GM12878 (cell line): Measurements from ENCODE around the gene CRKL. TPM values are rescaled to one million over a fixed set of nuclear protein-coding genes. Genes with fewer than 3 reads are reported as not detected.

Experiments
- ATAC-seq: fragments of 200-7000 bp; cut with Tn5 transposase; 3 replicates; pipeline ENCODE4 v1.9.1; 2020; ENCODE audit warnings: mild to moderate bottlenecking, moderate library complexity
- BruUV-seq: library from RNA; stranded (reverse); fragments of 400-500 nt; replicated peaks from 2 replicates; lab custom pipeline; 2021; lab: Mats Ljungman, UMichigan
- CTCF ChIA-PET: fragments of 300-600 bp; sonication (Branson Sonifier 250); formaldehyde crosslinking; extraction: SDS; loops from one replicate; lab custom pipeline; 2021; ENCODE audit warnings: inconsistent platforms; lab: Yijun Ruan, JAX
- POLR2A ChIA-PET: fragments of 350-600 bp; formaldehyde crosslinking; extraction: SDS; loops from one replicate; lab custom pipeline; 2021; ENCODE audit warnings: inconsistent platforms; lab: Charles Lee
- RAD21 ChIA-PET: fragments of 300-600 bp; sonication (Branson Sonifier 250); formaldehyde crosslinking; loops from one replicate; lab custom pipeline; 2023; ENCODE audit warnings: antibody characterized with exemption; ENCODE audit not compliant: unreplicated experiment; lab: Charles Lee
- SMC1A ChIA-PET: fragments of 300-600 bp; sonication (Branson Sonifier 250); formaldehyde crosslinking; loops from one replicate; lab custom pipeline; 2023; ENCODE audit not compliant: unreplicated experiment, uncharacterized antibody; lab: Charles Lee
- DNase-seq: peaks from one replicate; pipeline ENCODE4 v3.0.0-alpha.2; 2011; ENCODE audit warnings: low read depth, low spot score
- FAIRE-seq: peaks from 3 replicates; lab custom pipeline; 2011; peaks lifted over from hg19 to GRCh38; lab: Jason Lieb, UNC
- H2AFZ ChIP-seq: 2 replicates; pipeline ENCODE4 v1.6.0; 2011; ENCODE audit warnings: low read depth, low read length, control low read depth; ENCODE audit not compliant: control insufficient read depth
- H3K27ac ChIP-seq: 2 replicates; pipeline ENCODE4 v1.5.1; 2011; ENCODE audit warnings: control low read depth; ENCODE audit not compliant: control insufficient read depth, insufficient read depth
- H3K27me3 ChIP-seq, 2 experiments: replicated peaks in 1 of 2; 2 replicates each; pipeline versions ENCODE4 v1.6.0 to v1.6.1; 2011; ENCODE audit warnings: low read length in 1 of 2; ENCODE audit not compliant: control insufficient read depth in 2 of 2, insufficient read depth in 2 of 2
- H3K36me3 ChIP-seq, 2 experiments: 2 replicates each; pipeline ENCODE4 v1.5.1; 2011; ENCODE audit warnings: low read length in 1 of 2; ENCODE audit not compliant: control insufficient read depth in 2 of 2, insufficient read depth in 2 of 2
- H3K4me1 ChIP-seq: 2 replicates; pipeline ENCODE4 v1.6.1; 2011; ENCODE audit warnings: mild to moderate bottlenecking, low read length, moderate library complexity, mixed read lengths; ENCODE audit not compliant: control insufficient read depth, insufficient read depth
- H3K4me2 ChIP-seq: 2 replicates; pipeline ENCODE4 v1.6.0; 2011; ENCODE audit warnings: control low read depth; ENCODE audit not compliant: control insufficient read depth, insufficient read depth
- H3K4me3 ChIP-seq: fragments of 200-600 bp; sonication (generic); 2 replicates; pipeline ENCODE4 v1.5.1; 2016
- H3K79me2 ChIP-seq: 2 replicates; pipeline ENCODE4 v1.6.0; 2011; ENCODE audit warnings: low read length; ENCODE audit not compliant: control insufficient read depth, insufficient read depth
- H3K9ac ChIP-seq: 2 replicates; pipeline ENCODE4 v1.8.0; 2011; ENCODE audit warnings: low read length, control low read depth, mixed read lengths; ENCODE audit not compliant: control insufficient read depth, insufficient read depth
- H3K9me3 ChIP-seq: replicated peaks from 3 replicates; pipeline ENCODE4 v1.5.1; 2011; ENCODE audit warnings: mild to moderate bottlenecking, low read length; ENCODE audit not compliant: control insufficient read depth, insufficient read depth
- H4K20me1 ChIP-seq: 2 replicates; pipeline ENCODE4 v1.6.0; 2011; ENCODE audit not compliant: control insufficient read depth, insufficient read depth
- ASH2L ChIP-seq: fragments of 300-600, 200-600 bp; sonication (generic); IDR thresholded peaks from 2 replicates; pipeline ENCODE4 v1.6.1; 2017; ENCODE audit warnings: low read depth, mild to moderate bottlenecking, borderline replicate concordance
- BACH1 ChIP-seq: fragments of 450-650 bp; IDR thresholded peaks from 2 replicates; pipeline ENCODE4 v1.6.1; 2017; ENCODE audit warnings: mild to moderate bottlenecking, borderline replicate concordance
- CBX5 ChIP-seq: sonication (generic); IDR thresholded peaks from 2 replicates; pipeline ENCODE4 v1.6.1; 2016; ENCODE audit warnings: low read depth, moderate library complexity, mild to moderate bottlenecking, inconsistent platforms
- MYC ChIP-seq: IDR thresholded peaks from 2 replicates; pipeline ENCODE4 v1.6.1; 2011; ENCODE audit warnings: mild to moderate bottlenecking, low read length, moderate library complexity, inconsistent platforms; ENCODE audit not compliant: insufficient read depth, insufficient replicate concordance, insufficient read length, severe bottlenecking
- NFYA ChIP-seq: IDR thresholded peaks from 2 replicates; pipeline ENCODE4 v1.6.1; 2011; ENCODE audit warnings: low read depth, mild to moderate bottlenecking, low read length, improper control_type of control experiment, borderline replicate concordance
- RFX5 ChIP-seq: IDR thresholded peaks from 2 replicates; pipeline ENCODE4 v1.6.1; 2011; ENCODE audit warnings: low read depth, low read length, improper control_type of control experiment
- SMAD1 ChIP-seq: fragments of 450-650 bp; IDR thresholded peaks from 2 replicates; pipeline ENCODE4 v1.6.1; 2018; ENCODE audit warnings: mild to moderate bottlenecking, low read depth; ENCODE audit not compliant: partially characterized antibody
- SPI1 ChIP-seq: IDR thresholded peaks from 2 replicates; pipeline ENCODE4 v1.6.1; 2011; ENCODE audit warnings: low read depth, mild to moderate bottlenecking, low read length, moderate library complexity, borderline replicate concordance; ENCODE audit not compliant: insufficient read depth
- TCF7 ChIP-seq: IDR thresholded peaks from 2 replicates; pipeline ENCODE4 v1.6.1; 2014; ENCODE audit warnings: antibody characterized with exemption, borderline replicate concordance
- WRNIP1 ChIP-seq: IDR thresholded peaks from 2 replicates; pipeline ENCODE4 v1.6.1; 2011; ENCODE audit warnings: low read depth, low read length, improper control_type of control experiment, borderline replicate concordance
- ZNF384 ChIP-seq: IDR thresholded peaks from 2 replicates; pipeline ENCODE4 v1.6.1; 2012; ENCODE audit warnings: low read depth, mild to moderate bottlenecking, low read length, improper control_type of control experiment, borderline replicate concordance
- WGBS: methylation state at CpG from one replicate; pipeline ENCODE4 v1.1.6; 2016; ENCODE audit warnings: low lambda C conversion rate; ENCODE audit not compliant: insufficient replicate concordance, insufficient coverage; ENCODE audit errors: missing lambda C conversion rate; 5-methylcytosine and 5-hydroxymethylcytosine counted together
- in situ Hi-C: fragments of 300-500 bp; cut with MboI; formaldehyde crosslinking; loops from 9 replicates; pipeline ENCODE4 v1.14.3; 2018; ENCODE audit warnings: mixed read lengths
- intact Hi-C: fragments of 100-400 bp; cut with micrococcal nuclease; formaldehyde crosslinking; loops from one replicate; pipeline ENCODE4 v1.14.2; 2022; ENCODE audit not compliant: unreplicated experiment
- polyA plus RNA-seq, 11 experiments: library from polyadenylated mRNA; depleted of rRNA in 4 of 11; unstranded in 6 of 11; stranded (reverse) in 5 of 11; fragments of >200 nt; fragmentation: Nextera tagmentation in 4 of 11; fragmentation: Illumina TruSeq in 1 of 11; extraction: Ambion mirVana in 4 of 11; extraction: Trizol in 1 of 11; gene quantifications; 1 replicate in 1 of 11; 2 replicates in 10 of 11; pipeline versions ENCODE4 v1.2.1 to v1.2.3, GENCODE V29; 2011 to 2016; ENCODE audit warnings: inconsistent platforms in 2 of 11, missing spikeins in 2 of 11, low read depth in 1 of 11
- total RNA-seq, 4 experiments: library from RNA; depleted of rRNA in 3 of 4; stranded (reverse); fragments of >200 nt in 3 of 4; fragmentation: Illumina TruSeq in 1 of 4; extraction: Trizol in 1 of 4; gene quantifications; 2 replicates each; pipeline versions ENCODE4 v1.2.1 to v1.2.3, GENCODE V29; 2013 to 2021
- TF ChIP-seq, protein P1 (sequence below): fragments of 450-650 bp; IDR thresholded peaks from 2 replicates; pipeline ENCODE4 v1.6.1; 2017; ENCODE audit warnings: mild to moderate bottlenecking, moderate library complexity
- TF ChIP-seq, protein P2 (sequence below): fragments of 450-650 bp; formaldehyde crosslinking; IDR thresholded peaks from 2 replicates; pipeline ENCODE4 v1.4.0; 2020; ENCODE audit warnings: mild to moderate bottlenecking, moderate library complexity

CRKL gene
- total and polyA plus RNA-seq, 10 of the 15 experiments (the other 5 are each of a cell fraction or from before 2014, with no cell fraction given), result 12.6 to 61.2 (median 32.7) TPM

DNA sequence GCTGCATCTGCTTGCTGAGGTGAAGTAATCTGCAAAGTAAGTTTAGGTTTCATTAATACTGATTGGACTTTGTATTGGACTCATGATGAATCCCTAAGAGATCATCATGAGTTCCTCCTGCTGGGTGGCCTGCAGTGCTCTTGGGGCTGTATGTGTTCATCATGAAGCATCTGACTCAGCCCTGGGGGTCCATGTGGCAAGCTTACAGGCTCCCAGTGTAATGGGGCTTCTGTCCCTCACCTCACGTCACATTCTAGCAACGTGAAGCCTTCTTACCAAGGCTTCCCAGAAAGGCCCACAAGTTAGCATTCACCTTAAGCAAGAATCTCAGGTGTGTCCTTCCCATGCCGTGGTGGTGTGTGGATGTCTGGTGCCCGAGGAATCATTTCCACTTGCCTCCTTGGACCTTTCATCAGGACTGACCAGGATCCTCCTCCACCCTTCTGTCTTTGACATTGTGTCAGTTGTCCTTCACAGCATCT is 23.7 kb downstream of the CRKL start:
- intact Hi-C loops, result no loop called here
- no peak for FAIRE-seq

More for the DNA sequence above, 23.7 kb downstream of the CRKL start:
- in situ Hi-C loops, result no loop called here
- H3K27me3 ChIP-seq, result no peaks in the 10 kb centered on the region
- H2AFZ ChIP-seq, result no peak overlapping the region
- peaks cover 83% of the 10 kb centered on the region for H3K79me2 ChIP-seq
- H3K36me3 ChIP-seq, result peaks cover 11 to 30% of the 10 kb centered on the region in 2 experiments
- H4K20me1 ChIP-seq, result peaks cover 12% of the 10 kb centered on the region
- ChIA-PET RAD21 (no interaction called here), CTCF (no interaction called here), SMC1A (no interaction called here), POLR2A (no interaction called here)
- no peaks in the 10 kb centered on the region for H3K4me1 ChIP-seq
- BruUV-seq, result no TSS peak
- no peak for TF ChIP-seq WRNIP1
- TF ChIP-seq TCF7, result no peak
- no peak for TF ChIP-seq SPI1
- TF ChIP-seq MYC, result no peak
- TF ChIP-seq RFX5, result no peak
- TF ChIP-seq ZNF384, result no peak
- no peak for TF ChIP-seq CBX5
- TF ChIP-seq BACH1, result no peak
- TF ChIP-seq, protein P1, sequence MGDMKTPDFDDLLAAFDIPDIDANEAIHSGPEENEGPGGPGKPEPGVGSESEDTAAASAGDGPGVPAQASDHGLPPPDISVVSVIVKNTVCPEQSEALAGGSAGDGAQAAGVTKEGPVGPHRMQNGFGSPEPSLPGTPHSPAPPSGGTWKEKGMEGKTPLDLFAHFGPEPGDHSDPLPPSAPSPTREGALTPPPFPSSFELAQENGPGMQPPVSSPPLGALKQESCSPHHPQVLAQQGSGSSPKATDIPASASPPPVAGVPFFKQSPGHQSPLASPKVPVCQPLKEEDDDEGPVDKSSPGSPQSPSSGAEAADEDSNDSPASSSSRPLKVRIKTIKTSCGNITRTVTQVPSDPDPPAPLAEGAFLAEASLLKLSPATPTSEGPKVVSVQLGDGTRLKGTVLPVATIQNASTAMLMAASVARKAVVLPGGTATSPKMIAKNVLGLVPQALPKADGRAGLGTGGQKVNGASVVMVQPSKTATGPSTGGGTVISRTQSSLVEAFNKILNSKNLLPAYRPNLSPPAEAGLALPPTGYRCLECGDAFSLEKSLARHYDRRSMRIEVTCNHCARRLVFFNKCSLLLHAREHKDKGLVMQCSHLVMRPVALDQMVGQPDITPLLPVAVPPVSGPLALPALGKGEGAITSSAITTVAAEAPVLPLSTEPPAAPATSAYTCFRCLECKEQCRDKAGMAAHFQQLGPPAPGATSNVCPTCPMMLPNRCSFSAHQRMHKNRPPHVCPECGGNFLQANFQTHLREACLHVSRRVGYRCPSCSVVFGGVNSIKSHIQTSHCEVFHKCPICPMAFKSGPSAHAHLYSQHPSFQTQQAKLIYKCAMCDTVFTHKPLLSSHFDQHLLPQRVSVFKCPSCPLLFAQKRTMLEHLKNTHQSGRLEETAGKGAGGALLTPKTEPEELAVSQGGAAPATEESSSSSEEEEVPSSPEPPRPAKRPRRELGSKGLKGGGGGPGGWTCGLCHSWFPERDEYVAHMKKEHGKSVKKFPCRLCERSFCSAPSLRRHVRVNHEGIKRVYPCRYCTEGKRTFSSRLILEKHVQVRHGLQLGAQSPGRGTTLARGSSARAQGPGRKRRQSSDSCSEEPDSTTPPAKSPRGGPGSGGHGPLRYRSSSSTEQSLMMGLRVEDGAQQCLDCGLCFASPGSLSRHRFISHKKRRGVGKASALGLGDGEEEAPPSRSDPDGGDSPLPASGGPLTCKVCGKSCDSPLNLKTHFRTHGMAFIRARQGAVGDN, result no peak
- TF ChIP-seq ASH2L, result no peak
- TF ChIP-seq NFYA, result no peak
- TF ChIP-seq, protein P2, sequence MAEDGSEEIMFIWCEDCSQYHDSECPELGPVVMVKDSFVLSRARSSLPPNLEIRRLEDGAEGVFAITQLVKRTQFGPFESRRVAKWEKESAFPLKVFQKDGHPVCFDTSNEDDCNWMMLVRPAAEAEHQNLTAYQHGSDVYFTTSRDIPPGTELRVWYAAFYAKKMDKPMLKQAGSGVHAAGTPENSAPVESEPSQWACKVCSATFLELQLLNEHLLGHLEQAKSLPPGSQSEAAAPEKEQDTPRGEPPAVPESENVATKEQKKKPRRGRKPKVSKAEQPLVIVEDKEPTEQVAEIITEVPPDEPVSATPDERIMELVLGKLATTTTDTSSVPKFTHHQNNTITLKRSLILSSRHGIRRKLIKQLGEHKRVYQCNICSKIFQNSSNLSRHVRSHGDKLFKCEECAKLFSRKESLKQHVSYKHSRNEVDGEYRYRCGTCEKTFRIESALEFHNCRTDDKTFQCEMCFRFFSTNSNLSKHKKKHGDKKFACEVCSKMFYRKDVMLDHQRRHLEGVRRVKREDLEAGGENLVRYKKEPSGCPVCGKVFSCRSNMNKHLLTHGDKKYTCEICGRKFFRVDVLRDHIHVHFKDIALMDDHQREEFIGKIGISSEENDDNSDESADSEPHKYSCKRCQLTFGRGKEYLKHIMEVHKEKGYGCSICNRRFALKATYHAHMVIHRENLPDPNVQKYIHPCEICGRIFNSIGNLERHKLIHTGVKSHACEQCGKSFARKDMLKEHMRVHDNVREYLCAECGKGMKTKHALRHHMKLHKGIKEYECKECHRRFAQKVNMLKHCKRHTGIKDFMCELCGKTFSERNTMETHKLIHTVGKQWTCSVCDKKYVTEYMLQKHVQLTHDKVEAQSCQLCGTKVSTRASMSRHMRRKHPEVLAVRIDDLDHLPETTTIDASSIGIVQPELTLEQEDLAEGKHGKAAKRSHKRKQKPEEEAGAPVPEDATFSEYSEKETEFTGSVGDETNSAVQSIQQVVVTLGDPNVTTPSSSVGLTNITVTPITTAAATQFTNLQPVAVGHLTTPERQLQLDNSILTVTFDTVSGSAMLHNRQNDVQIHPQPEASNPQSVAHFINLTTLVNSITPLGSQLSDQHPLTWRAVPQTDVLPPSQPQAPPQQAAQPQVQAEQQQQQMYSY, result no peak
- TF ChIP-seq SMAD1, result no peak
- no peak overlapping the region for H3K9ac ChIP-seq
- no peak for ATAC-seq
- WGBS, result 86% methylated on average over 4 of the region's 4 CpGs
- H3K4me3 ChIP-seq, result no peak overlapping the region
- no peak overlapping the region for H3K27ac ChIP-seq
- H3K9me3 ChIP-seq, result no peaks in the 10 kb centered on the region
- H3K4me2 ChIP-seq, result no peak overlapping the region
- DNase-seq, result no peak
